Activated CD4-positive, alpha-beta T cell treated with anti-CD3 and anti-CD28 coated beads for 36 hours (primary cell): ENCODE data around the gene SERPINE2. TPM values are rescaled to one million over a fixed set of nuclear protein-coding genes. Genes with fewer than 3 reads are reported as not detected.

Experiments used
- ATAC-seq: fragments of 200-7000 bp; cut with Tn5 transposase; one replicate; pipeline ENCODE4 v1.10.0; 2021; ENCODE audit warnings: mild to moderate bottlenecking, moderate library complexity
- CTCF ChIA-PET: fragments of 350-600 bp; sonication (Branson Sonifier 250); formaldehyde crosslinking; loops from one replicate; lab custom pipeline; 2021; ENCODE audit warnings: antibody characterized with exemption; lab: Charles Lee
- POLR2A ChIA-PET: fragments of 350-600 bp; sonication (Branson Sonifier 250); formaldehyde crosslinking; loops from one replicate; lab custom pipeline; 2021; ENCODE audit warnings: antibody characterized with exemption, inconsistent platforms; lab: Charles Lee
- DNase-seq: peaks from one replicate; pipeline ENCODE4 v3.0.0-alpha.2; 2020
- H3K27ac Mint-ChIP-seq: one replicate; pipeline ENCODE4 v1.8.0; 2021; ENCODE audit warnings: mixed read lengths
- H3K27me3 Mint-ChIP-seq: one replicate; pipeline ENCODE4 v1.8.0; 2021; ENCODE audit warnings: mixed read lengths
- H3K36me3 Mint-ChIP-seq: one replicate; pipeline ENCODE4 v1.8.0; 2021; ENCODE audit warnings: low read depth, mixed read lengths
- H3K4me1 Mint-ChIP-seq: one replicate; pipeline ENCODE4 v1.8.0; 2021; ENCODE audit warnings: mixed read lengths
- H3K4me3 Mint-ChIP-seq: one replicate; pipeline ENCODE4 v1.8.0; 2021; ENCODE audit warnings: mild to moderate bottlenecking, moderate library complexity, mixed read lengths
- H3K9me3 Mint-ChIP-seq: one replicate; pipeline ENCODE4 v1.8.0; 2021; ENCODE audit warnings: low read depth, mixed read lengths
- intact Hi-C, 2 experiments: fragments of 100-400 bp; cut with DNase I in 1 of 2; cut with micrococcal nuclease in 1 of 2; formaldehyde crosslinking; loops; one replicate each; pipeline versions ENCODE4 v1.14.2 to v1.15.1; 2022 to 2024; cut with DNase I, micrococcal nuclease
- total RNA-seq, 2 experiments: library from RNA; stranded (reverse); gene quantifications; one replicate each; pipeline ENCODE4 v1.2.3, GENCODE V29; 2021

The SERPINE2 gene
- total RNA-seq, 2 experiments from 2014 or later = 30.9 to 46.6 TPM

- Mint-ChIP-seq H3K4me3 (no peak overlapping the region), H3K4me1 (peaks cover 11% of the 10 kb centered on the region), H3K27ac (no peak overlapping the region), H3K9me3 (no peaks in the 10 kb centered on the region), H3K27me3 (peaks cover 42% of the 10 kb centered on the region), H3K36me3 (no peaks in the 10 kb centered on the region)
- CTCF ChIA-PET = interaction anchor here (0.6 to 3.8 kb wide), 3 partner anchors 12 to 55 kb away, joined by 3 to 13 read pairs (median 5); no protein-coding TSS in a partner anchor
- DNase-seq = no peak
- ATAC-seq = no peak
- POLR2A ChIA-PET = no interaction called here
- intact Hi-C loops = no loop called here
Observed at GRCh38 chr2:224042191-224042696, 3.2 kb upstream of the SERPINE2 start.

DNA sequence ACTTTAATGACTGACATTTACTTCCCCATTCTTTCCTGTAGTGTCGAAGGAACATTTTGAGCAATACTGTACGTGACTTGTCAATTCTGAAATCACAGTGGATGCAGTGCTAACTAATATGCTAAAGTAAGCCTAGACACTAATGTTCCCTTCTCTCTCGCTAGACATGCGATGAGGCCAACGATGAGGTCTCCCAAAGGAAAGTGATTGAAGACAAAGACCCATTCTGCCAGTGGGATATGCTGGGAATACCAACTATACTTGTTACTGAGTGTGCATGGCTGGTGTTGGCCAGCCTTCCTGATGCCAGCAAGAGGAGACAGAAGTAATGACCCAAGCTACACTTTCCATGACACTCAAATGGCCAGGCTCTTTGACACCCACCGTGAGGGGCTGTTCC, 2.5 kb upstream of the SERPINE2 start:
- Mint-ChIP-seq H3K9me3 (no peaks in the 10 kb centered on the region), H3K27ac (no peak overlapping the region), H3K27me3 (peaks cover 48% of the 10 kb centered on the region), H3K4me3 (no peak overlapping the region), H3K36me3 (no peaks in the 10 kb centered on the region), H3K4me1 (peaks cover 15% of the 10 kb centered on the region)
- intact Hi-C loops = no loop called here
- DNase-seq (no peak), ATAC-seq (no peak)
- ChIA-PET POLR2A (no interaction called here), CTCF (interaction anchor here (1.4 to 3.8 kb wide), 2 partner anchors 48 to 55 kb away, joined by 3 to 13 read pairs; no protein-coding TSS in a partner anchor)

DNA sequence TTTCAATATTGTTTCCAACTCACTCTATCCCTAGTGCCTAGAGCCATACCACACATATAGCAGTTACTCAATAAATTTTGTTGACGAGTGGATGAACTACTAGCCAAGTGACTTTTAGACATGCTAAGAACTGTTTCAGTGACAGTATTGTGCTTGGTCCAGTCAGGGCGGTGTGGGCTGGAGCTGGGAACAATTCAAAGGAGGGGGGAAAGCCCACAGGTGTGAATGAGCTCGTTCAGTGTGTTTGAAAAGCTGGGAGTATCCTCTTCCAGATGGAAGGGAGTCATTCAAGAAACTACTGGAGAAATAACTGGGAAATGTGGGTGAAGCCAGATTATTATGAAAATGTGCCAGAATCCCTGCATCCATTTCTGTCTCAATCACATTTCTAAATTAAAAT, 1.7 kb upstream of the SERPINE2 start:
- Mint-ChIP-seq H3K4me1 (peaks cover 15% of the 10 kb centered on the region), H3K4me3 (no peak overlapping the region), H3K36me3 (no peaks in the 10 kb centered on the region), H3K9me3 (no peaks in the 10 kb centered on the region), H3K27ac (no peak overlapping the region), H3K27me3 (peaks cover 51% of the 10 kb centered on the region)
- no peak for DNase-seq
- intact Hi-C loops = no loop called here
- ChIA-PET CTCF (no interaction called here), POLR2A (no interaction called here)
- no peak for ATAC-seq

DNA sequence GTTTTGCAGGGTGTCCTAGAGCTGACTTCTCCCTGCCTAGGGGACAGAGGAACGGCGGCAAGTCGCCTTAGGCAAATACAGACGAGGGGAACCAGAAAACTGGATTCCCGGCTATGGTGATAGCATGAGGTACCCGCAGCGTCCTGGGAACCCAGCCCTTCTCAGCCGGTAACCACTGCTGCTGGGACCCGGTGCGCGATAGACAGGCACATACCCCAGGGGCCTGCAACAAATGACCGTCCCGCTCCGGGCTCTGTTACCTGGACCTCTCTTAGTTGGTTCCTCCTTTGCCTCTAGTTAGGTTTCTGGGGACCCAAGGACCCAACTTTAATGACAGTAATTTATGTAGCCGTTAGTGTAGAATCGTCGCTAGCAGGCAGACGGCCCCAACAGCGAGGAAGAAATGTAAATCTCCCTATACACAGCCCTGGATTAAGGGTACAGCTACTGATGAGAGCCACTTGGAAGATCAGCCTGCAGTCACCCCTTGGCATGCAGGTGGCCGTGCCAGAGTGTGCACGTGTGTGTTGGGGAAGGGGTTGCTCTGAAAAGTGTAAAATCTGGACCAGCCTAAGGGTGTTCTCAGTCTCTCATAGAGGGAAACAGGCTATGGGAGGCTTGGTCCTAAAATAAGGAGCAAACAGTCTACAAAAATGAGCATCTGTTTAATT, 819 bp upstream of the SERPINE2 start:
- H3K9me3 Mint-ChIP-seq = no peaks in the 10 kb centered on the region
- H3K36me3 Mint-ChIP-seq = peaks cover 2% of the 10 kb centered on the region
- intact Hi-C loops = loop anchor here (1.0 to 5.0 kb wide), 3 partner anchors 47 to 244 kb away; partner anchors contain the start of gene MRPL44 (in 1 of the 2)
- H3K4me3 Mint-ChIP-seq = peak overlapping the region; percentile 66
- ATAC-seq (peak; percentile 14), DNase-seq (peak; percentile 14)
- peak overlapping the region; percentile 29 for H3K27ac Mint-ChIP-seq
- CTCF ChIA-PET = interaction anchor here (0.7 kb wide), 1 partner anchor 1441 kb away, joined by 3 read pairs; no protein-coding TSS in a partner anchor
- POLR2A ChIA-PET = no interaction called here
- peaks cover 15% of the 10 kb centered on the region for H3K4me1 Mint-ChIP-seq
- H3K27me3 Mint-ChIP-seq = peaks cover 52% of the 10 kb centered on the region

GRCh38 chr2:224038830-224039079, 331 bp downstream of the SERPINE2 start:
- peak overlapping the region; percentile 83 for H3K4me3 Mint-ChIP-seq
- no peaks in the 10 kb centered on the region for H3K9me3 Mint-ChIP-seq
- H3K27me3 Mint-ChIP-seq = peaks cover 50% of the 10 kb centered on the region
- no peak overlapping the region for H3K27ac Mint-ChIP-seq
- H3K36me3 Mint-ChIP-seq = peaks cover 4% of the 10 kb centered on the region
- no peak for DNase-seq
- ChIA-PET CTCF (interaction anchor here (0.7 to 1.4 kb wide), 2 partner anchors 45 to 1439 kb away, joined by 3 to 7 read pairs; no protein-coding TSS in a partner anchor), POLR2A (interaction anchor here (0.5 kb wide), 1 partner anchor 87 kb away, joined by 7 read pairs; no protein-coding TSS in a partner anchor)
- H3K4me1 Mint-ChIP-seq = peaks cover 20% of the 10 kb centered on the region
- intact Hi-C loops = loop anchor here (1.0 to 5.0 kb wide), 4 partner anchors 12 to 246 kb away; partner anchors contain the start of gene MRPL44 (in 1 of the 2)
- peak; percentile 30 for ATAC-seq

DNA sequence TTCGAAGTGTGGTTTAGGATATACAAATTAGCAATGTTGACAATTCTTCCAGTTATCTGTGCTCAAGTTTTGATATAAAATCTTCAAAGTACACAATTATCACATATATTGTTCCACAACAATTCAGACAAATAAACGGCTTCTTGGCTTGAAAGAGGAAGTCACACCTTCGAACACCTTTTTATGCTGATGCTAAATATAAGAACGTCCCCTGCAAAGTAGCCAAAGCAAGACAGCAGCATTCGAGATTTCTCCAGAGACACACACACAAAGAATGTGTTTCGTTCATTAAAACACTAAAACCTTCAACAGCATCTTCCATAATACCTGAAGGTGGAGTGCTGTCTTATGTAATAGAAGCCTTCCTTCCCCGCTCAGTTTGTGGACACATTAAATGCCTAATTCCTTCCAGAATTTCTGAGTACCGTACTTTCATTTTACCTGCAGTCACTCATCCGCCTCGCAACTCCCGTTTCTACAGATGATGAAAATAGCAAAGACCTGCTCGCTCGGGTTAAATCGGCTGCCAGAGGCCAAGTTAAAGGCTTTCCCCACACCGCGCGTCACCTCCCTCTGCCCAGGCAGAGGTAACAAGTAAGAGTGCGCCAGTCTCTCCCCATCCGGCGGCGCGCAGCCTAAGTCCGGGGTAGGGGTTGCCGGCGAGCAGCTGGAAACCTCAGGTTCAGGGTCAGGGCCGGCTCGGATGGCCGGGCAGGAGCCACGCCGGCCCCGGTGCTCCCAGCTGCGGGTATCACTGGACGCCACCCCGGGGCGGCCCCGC, 847 bp downstream of the SERPINE2 start:
- intact Hi-C loops = loop anchor here in 1 of 2 experiments (1.0 to 5.0 kb wide), 2 partner anchors 12 to 81 kb away; partner anchors contain the start of gene MRPL44
- Mint-ChIP-seq H3K4me3 (peak overlapping the region; percentile 83), H3K27ac (peak overlapping the region; percentile 40), H3K27me3 (peaks cover 49% of the 10 kb centered on the region), H3K9me3 (no peaks in the 10 kb centered on the region), H3K4me1 (peaks cover 22% of the 10 kb centered on the region), H3K36me3 (peaks cover 4% of the 10 kb centered on the region)
- CTCF ChIA-PET = interaction anchor here (1.4 kb wide), 1 partner anchor 44 kb away, joined by 7 read pairs; no protein-coding TSS in a partner anchor
- POLR2A ChIA-PET = interaction anchor here (0.5 kb wide), 1 partner anchor 87 kb away, joined by 7 read pairs; no protein-coding TSS in a partner anchor
- peak; percentile 70 for ATAC-seq
- peak; percentile 78 for DNase-seq

- H3K4me3 Mint-ChIP-seq = peak overlapping the region; percentile 83
- H3K9me3 Mint-ChIP-seq = no peaks in the 10 kb centered on the region
- POLR2A ChIA-PET = no interaction called here
- intact Hi-C loops = loop anchor here in 1 of 2 experiments (5.0 kb wide), 1 partner anchor 80 kb away; the partner anchor contains the start of gene MRPL44
- DNase-seq (no peak), ATAC-seq (no peak)
- peaks cover 38% of the 10 kb centered on the region for H3K27me3 Mint-ChIP-seq
- peaks cover 33% of the 10 kb centered on the region for H3K4me1 Mint-ChIP-seq
- CTCF ChIA-PET = interaction anchor here (1.4 kb wide), 1 partner anchor 43 kb away, joined by 6 read pairs; no protein-coding TSS in a partner anchor
- H3K36me3 Mint-ChIP-seq = peaks cover 7% of the 10 kb centered on the region
- no peak overlapping the region for H3K27ac Mint-ChIP-seq
Observed at GRCh38 chr2:224036731-224037361, 2.2 kb downstream of the SERPINE2 start.

- Mint-ChIP-seq H3K27me3 (peaks cover 24% of the 10 kb centered on the region), H3K9me3 (no peaks in the 10 kb centered on the region), H3K4me1 (peaks cover 34% of the 10 kb centered on the region), H3K27ac (no peak overlapping the region), H3K36me3 (peaks cover 11% of the 10 kb centered on the region), H3K4me3 (no peak overlapping the region)
- ATAC-seq (no peak), DNase-seq (no peak)
- ChIA-PET POLR2A (no interaction called here), CTCF (interaction anchor here (0.9 to 2.3 kb wide), 2 partner anchors 40 to 65 kb away, joined by 3 to 7 read pairs; no protein-coding TSS in a partner anchor)
- intact Hi-C loops = no loop called here
Observed at GRCh38 chr2:224034017-224034416, 5.1 kb downstream of the SERPINE2 start.

GRCh38 chr2:224033601-224034000, 5.5 kb downstream of the SERPINE2 start:
- Mint-ChIP-seq H3K4me1 (peaks cover 38% of the 10 kb centered on the region), H3K36me3 (peaks cover 11% of the 10 kb centered on the region), H3K4me3 (no peak overlapping the region), H3K27me3 (peaks cover 24% of the 10 kb centered on the region), H3K27ac (no peak overlapping the region), H3K9me3 (no peaks in the 10 kb centered on the region)
- POLR2A ChIA-PET = no interaction called here
- intact Hi-C loops = loop anchor here in 1 of 2 experiments (2.0 kb wide), 1 partner anchor 39 kb away; no protein-coding TSS in a partner anchor
- CTCF ChIA-PET = interaction anchor here (2.3 kb wide), 1 partner anchor 39 kb away, joined by 7 read pairs; no protein-coding TSS in a partner anchor
- DNase-seq (no peak), ATAC-seq (no peak)

- DNase-seq = no peak
- peaks cover 18% of the 10 kb centered on the region for H3K27me3 Mint-ChIP-seq
- ChIA-PET POLR2A (no interaction called here), CTCF (no interaction called here)
- peaks cover 4% of the 10 kb centered on the region for H3K9me3 Mint-ChIP-seq
- H3K4me1 Mint-ChIP-seq = peaks cover 42% of the 10 kb centered on the region
- intact Hi-C loops = loop anchor here in 1 of 2 experiments (2.0 kb wide), 1 partner anchor 37 kb away; no protein-coding TSS in a partner anchor
- no peak overlapping the region for H3K27ac Mint-ChIP-seq
- no peak overlapping the region for H3K4me3 Mint-ChIP-seq
- ATAC-seq = no peak
- H3K36me3 Mint-ChIP-seq = peaks cover 16% of the 10 kb centered on the region
Observed at GRCh38 chr2:224032283-224032682, 6.8 kb downstream of the SERPINE2 start.
